Measurements from ENCODE around the gene FTSJ3.

Gene FTSJ3

GRCh38 chr17:63842540-63843386, 15.3 kb upstream of the FTSJ3 start, which contains the start of gene SMARCD2:
Gene SMARCD2, minus strand, starts transcription at chr17:63842685. Its CDS starts 11 bp downstream, at chr17:63842674.
- peak; percentile 97 to 98 for DNase-seq

- no peak for DNase-seq
Measured at GRCh38 chr17:63842173-63842539, 14.7 kb upstream of the FTSJ3 start.

GRCh38 chr17:63841350-63842172, 14.1 kb upstream of the FTSJ3 start:
- DNase-seq: peak; percentile 29 to 39

GRCh38 chr17:63840591-63841349, 13.3 kb upstream of the FTSJ3 start:
- DNase-seq: no peak

- peak; percentile 14 to 31 for DNase-seq
Measured at GRCh38 chr17:63838631-63839171, 11.2 kb upstream of the FTSJ3 start.

- DNase-seq: no peak
Measured at GRCh38 chr17:63837962-63838600, 10.6 kb upstream of the FTSJ3 start.

GRCh38 chr17:63837480-63837879, 10.0 kb upstream of the FTSJ3 start:
- DNase-seq: no peak

- no peak for DNase-seq
Measured at GRCh38 chr17:63836811-63837210, 9.3 kb upstream of the FTSJ3 start.

- DNase-seq: no peak
Measured at GRCh38 chr17:63835167-63835720, 7.8 kb upstream of the FTSJ3 start.

- DNase-seq: peak; percentile 81 to 88
Measured at GRCh38 chr17:63834431-63835166, 7.1 kb upstream of the FTSJ3 start.

- no peak for DNase-seq
Measured at GRCh38 chr17:63833741-63834373, 6.4 kb upstream of the FTSJ3 start.

GRCh38 chr17:63833026-63833740, 5.7 kb upstream of the FTSJ3 start:
- DNase-seq: no peak

- DNase-seq: peak in 1 of 2 experiments; percentile 18
Measured at GRCh38 chr17:63832455-63832854, 5.0 kb upstream of the FTSJ3 start.

- no peak for DNase-seq
Measured at GRCh38 chr17:63832014-63832413, 4.6 kb upstream of the FTSJ3 start.

GRCh38 chr17:63831505-63831904, 4.0 kb upstream of the FTSJ3 start:
- no peak for DNase-seq

- DNase-seq: no peak
Measured at GRCh38 chr17:63830904-63831491, 3.5 kb upstream of the FTSJ3 start.

GRCh38 chr17:63830278-63830677, 2.8 kb upstream of the FTSJ3 start:
- DNase-seq: no peak

- DNase-seq: no peak
Measured at GRCh38 chr17:63828936-63829335, 1.5 kb upstream of the FTSJ3 start.

- DNase-seq: no peak
Measured at GRCh38 chr17:63827801-63828221, 348 bp upstream of the FTSJ3 start.
